Activated T-helper 17 cell treated with anti-CD3 and anti-CD28 coated beads, Interleukin-2, amount 50 U/mL, for 72 hours (primary cell): ENCODE measurements around the gene EFNB2. TPM values are rescaled to one million over a fixed set of nuclear protein-coding genes. Genes with fewer than 3 reads are reported as not detected.

Source experiments
- ATAC-seq: fragments of 150-1000 bp; cut with Tn5 transposase; replicated peaks from 2 replicates; pipeline ENCODE4 v1.10.0; 2021; ENCODE audit warnings: mild to moderate bottlenecking, moderate library complexity
- H3K27ac Mint-ChIP-seq: one replicate; pipeline ENCODE4 v1.8.0; 2022; ENCODE audit warnings: mixed read lengths
- H3K27me3 Mint-ChIP-seq: one replicate; pipeline ENCODE4 v1.8.0; 2022; ENCODE audit warnings: mixed read lengths
- H3K36me3 Mint-ChIP-seq: one replicate; pipeline ENCODE4 v1.8.0; 2022; ENCODE audit warnings: low read depth, mild to moderate bottlenecking, mixed read lengths
- H3K4me1 Mint-ChIP-seq: one replicate; pipeline ENCODE4 v1.8.0; 2022; ENCODE audit warnings: mixed read lengths
- H3K4me3 Mint-ChIP-seq: one replicate; pipeline ENCODE4 v1.8.0; 2022; ENCODE audit warnings: mild to moderate bottlenecking, mixed read lengths
- H3K9me3 Mint-ChIP-seq: one replicate; pipeline ENCODE4 v1.8.0; 2022; ENCODE audit warnings: mixed read lengths
- total RNA-seq, 2 donors: library from RNA; stranded (reverse); gene quantifications; one replicate each; pipeline ENCODE4 v1.2.3, GENCODE V29; 2022

Gene EFNB2
- total RNA-seq, 2 donors from 2014 or later, result 0.08 TPM; not detected in 1

DNA sequence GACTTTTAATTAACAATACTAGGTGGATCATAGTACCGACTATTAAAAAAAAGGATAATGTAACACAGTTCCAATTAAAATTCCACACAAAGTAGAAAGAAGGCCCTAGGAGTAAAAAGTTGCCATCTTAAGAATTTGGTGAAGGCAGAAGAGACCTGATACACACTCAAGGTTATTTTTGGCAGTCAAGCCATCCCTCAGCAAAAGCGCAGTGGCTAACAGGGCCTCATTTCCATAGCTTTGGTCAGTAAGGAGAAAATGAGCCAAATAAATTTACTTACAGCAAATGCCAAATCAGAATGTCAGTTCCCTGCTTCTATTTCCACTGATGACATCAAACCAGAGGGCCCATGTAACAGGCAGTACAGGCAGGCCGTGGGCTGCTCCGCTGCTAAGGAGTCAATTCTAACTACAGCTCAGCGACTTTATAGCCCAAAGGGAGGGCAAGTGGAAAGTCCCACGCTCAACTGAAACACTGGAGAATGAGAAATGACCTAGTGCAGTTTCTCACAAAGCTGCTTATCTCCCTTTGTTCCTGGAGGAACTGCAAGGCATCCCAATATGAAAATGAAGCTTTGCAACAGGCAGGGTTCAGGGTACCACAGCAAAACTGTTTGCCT is 26.2 kb upstream of the EFNB2 start:
- Mint-ChIP-seq H3K36me3 (peaks cover 35% of the 10 kb centered on the region), H3K9me3 (no peaks in the 10 kb centered on the region), H3K27me3 (no peaks in the 10 kb centered on the region), H3K27ac (peak overlapping the region; percentile 80), H3K4me3 (peak overlapping the region; percentile 62), H3K4me1 (peaks cover 65% of the 10 kb centered on the region)
- ATAC-seq, result peak; percentile 91

DNA sequence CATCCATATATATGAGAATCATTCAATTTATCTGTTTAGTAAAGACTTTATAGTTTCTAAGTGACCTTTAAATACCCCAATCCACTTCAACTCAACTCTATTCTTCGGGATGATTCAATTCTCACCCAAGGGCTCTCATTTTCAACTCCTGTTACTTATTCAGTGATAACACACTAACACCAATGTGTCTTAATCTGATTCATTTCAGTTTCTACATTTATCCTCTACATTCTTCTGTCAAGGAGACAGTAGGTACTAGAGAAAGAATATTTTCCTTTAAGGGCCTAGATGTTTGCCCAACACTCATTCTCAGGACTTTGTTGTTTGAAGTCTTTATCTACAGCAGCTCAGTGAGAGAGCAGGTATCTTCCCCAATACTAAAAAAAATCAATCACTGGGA is 25.4 kb upstream of the EFNB2 start:
- peak overlapping the region; percentile 62 for H3K4me3 Mint-ChIP-seq
- peaks cover 26% of the 10 kb centered on the region for H3K36me3 Mint-ChIP-seq
- peak; percentile 72 for ATAC-seq
- peaks cover 66% of the 10 kb centered on the region for H3K4me1 Mint-ChIP-seq
- H3K27ac Mint-ChIP-seq, result peak overlapping the region; percentile 80
- H3K9me3 Mint-ChIP-seq, result no peaks in the 10 kb centered on the region
- no peaks in the 10 kb centered on the region for H3K27me3 Mint-ChIP-seq

DNA sequence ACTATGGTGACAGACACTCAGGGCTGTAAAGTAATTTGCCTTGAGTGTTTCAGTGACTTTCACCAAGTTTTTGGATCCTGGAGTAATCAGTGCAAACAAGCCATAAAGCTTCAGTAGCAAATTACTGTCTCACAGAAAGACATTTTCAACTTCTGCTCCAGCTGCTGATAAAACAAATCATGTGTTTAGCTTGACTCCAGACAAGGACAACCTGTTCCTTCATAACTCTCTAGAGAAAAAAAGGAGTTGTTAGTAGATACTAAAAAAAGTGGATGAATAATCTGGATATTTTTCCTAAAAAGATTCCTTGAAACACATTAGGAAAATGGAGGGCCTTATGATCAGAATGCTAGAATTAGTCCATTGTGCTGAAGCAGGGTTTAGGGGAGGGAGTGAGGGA is 23.1 kb upstream of the EFNB2 start:
- H3K4me3 Mint-ChIP-seq, result no peak overlapping the region
- H3K9me3 Mint-ChIP-seq, result no peaks in the 10 kb centered on the region
- H3K27me3 Mint-ChIP-seq, result no peaks in the 10 kb centered on the region
- H3K36me3 Mint-ChIP-seq, result peaks cover 6% of the 10 kb centered on the region
- H3K4me1 Mint-ChIP-seq, result peaks cover 55% of the 10 kb centered on the region
- H3K27ac Mint-ChIP-seq, result no peak overlapping the region
- ATAC-seq, result no peak

DNA sequence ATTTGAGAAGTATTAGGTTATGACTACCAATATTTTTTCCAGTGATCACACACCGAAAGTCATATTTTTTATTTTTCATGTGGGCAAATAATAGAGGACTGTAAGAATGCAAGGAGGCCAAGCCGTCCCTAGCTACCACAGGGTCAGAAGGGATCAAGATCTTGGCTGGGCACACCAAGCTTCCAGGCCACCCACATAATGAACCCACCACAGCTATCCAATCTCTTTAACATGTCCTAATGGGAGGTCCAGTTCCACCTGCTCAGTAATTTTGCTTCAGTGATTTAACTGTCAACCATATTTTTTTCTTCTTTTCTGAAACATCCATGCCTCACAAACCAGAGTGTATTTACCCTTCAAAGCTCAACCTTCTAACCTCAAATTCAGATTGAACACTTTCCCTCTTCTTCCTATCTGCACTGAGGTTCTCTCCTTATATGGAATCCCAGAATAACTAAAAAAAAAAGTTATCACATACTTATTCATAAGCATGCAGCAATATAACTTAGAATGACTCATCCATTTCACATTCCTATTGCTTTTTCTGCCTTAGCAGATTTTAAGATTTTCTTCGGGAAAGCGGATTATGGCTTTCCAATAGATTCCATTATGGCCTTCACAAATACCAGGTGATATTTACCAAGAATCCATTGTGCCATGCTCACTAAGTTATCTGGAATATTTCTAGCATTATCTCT is 20.3 kb upstream of the EFNB2 start:
- Mint-ChIP-seq H3K36me3 (peaks cover 3% of the 10 kb centered on the region), H3K4me1 (peaks cover 41% of the 10 kb centered on the region), H3K4me3 (no peak overlapping the region), H3K27me3 (no peaks in the 10 kb centered on the region), H3K9me3 (no peaks in the 10 kb centered on the region), H3K27ac (no peak overlapping the region)
- no peak for ATAC-seq

DNA sequence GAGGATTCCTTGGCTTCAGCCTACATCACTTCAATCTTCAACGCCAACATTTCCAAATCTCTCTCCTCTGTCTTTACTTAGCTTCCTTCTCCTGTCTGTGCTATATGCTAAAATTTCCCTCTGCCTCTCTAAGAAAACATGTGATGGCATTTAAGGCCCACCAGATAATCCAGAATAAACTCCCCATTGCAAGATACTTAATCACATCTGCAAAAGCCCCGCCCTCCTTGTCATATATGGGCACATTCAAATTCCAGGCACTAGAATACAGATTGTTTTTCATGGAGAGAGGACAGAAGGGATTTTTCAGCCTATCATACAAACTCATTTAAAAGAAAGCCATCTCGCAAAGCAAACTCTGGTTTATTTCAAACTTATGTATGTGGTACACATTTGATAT is 16.3 kb upstream of the EFNB2 start:
- Mint-ChIP-seq H3K4me3 (no peak overlapping the region), H3K9me3 (no peaks in the 10 kb centered on the region), H3K4me1 (peaks cover 31% of the 10 kb centered on the region), H3K27me3 (no peaks in the 10 kb centered on the region), H3K27ac (no peak overlapping the region), H3K36me3 (no peaks in the 10 kb centered on the region)
- ATAC-seq, result no peak

DNA sequence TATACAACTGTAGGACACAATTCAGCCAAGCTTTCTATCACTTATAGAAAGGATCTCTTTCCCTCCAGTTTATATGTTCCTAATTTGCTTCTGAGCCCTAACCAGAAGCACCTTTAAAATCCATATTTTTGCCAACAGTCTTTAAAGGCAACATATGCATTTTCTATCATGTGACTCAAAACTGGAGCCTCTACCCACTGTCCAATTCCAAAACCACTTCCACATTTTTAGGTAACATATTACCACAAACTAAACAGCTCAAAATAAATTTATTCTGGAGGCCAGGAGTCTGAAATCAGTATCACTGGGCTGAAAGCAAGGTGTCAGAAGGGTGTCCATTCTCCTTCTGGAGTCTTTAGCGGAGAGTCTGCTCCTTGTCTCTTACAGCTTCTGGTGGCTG is 15.9 kb upstream of the EFNB2 start:
- H3K9me3 Mint-ChIP-seq, result no peaks in the 10 kb centered on the region
- H3K27me3 Mint-ChIP-seq, result no peaks in the 10 kb centered on the region
- H3K4me1 Mint-ChIP-seq, result peaks cover 27% of the 10 kb centered on the region
- peak overlapping the region; percentile 18 for H3K27ac Mint-ChIP-seq
- no peak overlapping the region for H3K4me3 Mint-ChIP-seq
- no peak for ATAC-seq
- H3K36me3 Mint-ChIP-seq, result no peaks in the 10 kb centered on the region

DNA sequence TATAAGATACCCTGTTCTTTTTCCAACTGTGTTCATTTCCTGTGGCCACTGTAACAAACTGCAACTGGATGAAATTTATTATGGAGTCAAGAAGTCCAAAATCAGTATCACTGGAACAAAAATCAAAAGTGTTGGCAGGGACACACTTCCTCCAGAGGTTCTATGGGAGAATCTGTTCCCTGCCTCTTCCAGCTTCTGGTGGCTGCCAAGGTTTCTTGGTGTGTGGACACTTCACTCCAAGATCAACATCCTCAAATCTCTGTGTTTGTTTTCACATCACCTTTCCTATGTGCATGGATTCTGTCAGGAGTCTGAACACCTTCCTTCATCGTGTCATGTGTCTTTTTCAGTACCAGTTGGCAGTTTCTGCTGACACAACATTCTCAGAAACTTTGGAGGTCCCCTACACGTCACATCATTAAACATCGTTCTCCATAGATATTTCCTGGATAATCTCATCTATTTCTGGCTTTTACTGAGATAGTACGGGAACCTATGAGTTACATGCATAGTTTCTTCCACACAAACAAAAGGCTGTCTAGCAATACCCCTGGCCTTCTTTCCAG is 15.2 kb upstream of the EFNB2 start:
- H3K4me3 Mint-ChIP-seq, result no peak overlapping the region
- no peaks in the 10 kb centered on the region for H3K9me3 Mint-ChIP-seq
- no peak for ATAC-seq
- no peaks in the 10 kb centered on the region for H3K36me3 Mint-ChIP-seq
- peak overlapping the region; percentile 18 for H3K27ac Mint-ChIP-seq
- peaks cover 21% of the 10 kb centered on the region for H3K4me1 Mint-ChIP-seq
- H3K27me3 Mint-ChIP-seq, result no peaks in the 10 kb centered on the region

DNA sequence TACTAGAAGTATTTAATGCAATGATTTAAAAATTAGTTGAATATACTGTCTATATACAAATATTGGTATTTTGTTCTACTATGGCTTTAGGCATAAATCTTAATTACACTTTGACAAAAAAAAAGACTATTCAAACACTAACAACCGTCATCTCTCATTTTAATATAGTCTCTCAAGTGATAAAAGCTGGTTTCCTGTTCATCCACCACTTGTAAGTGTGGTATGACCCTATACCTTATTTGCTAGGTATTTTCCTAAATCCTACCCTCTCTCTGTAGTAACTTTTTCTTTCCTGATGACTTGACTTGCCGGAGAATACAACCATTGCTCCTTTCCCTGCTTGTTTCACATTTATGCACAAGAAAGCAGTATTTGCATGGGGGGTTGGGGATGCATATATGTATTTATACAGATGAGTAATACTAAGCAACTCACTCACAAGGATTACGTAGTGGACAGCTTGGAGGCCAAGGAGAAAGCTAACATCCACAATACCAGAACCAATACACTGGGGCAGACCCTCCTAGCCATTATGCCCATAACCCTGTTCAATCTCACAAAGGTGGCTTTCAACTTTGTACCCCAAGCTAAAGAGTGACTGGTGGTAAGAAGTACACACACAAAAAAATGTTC is 12.7 kb upstream of the EFNB2 start:
- H3K36me3 Mint-ChIP-seq, result no peaks in the 10 kb centered on the region
- H3K4me1 Mint-ChIP-seq, result peaks cover 11% of the 10 kb centered on the region

DNA sequence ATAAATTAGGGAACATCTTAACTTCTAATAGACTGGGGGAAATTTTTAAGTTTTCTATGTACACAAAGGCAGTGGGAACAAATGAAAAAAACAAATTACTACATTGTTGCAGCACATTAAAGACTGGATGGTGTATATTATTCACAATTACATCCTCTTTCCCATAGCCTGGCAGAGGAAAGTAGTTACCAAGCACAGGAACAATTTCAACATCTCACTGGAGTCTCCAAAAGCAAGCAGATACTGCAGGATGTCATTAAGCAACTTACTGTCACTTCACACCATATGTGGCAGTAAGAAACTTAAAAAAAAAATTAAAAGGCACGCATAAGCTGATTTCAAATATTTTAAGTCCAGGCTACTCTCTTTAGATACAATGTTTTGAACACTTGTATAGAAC is 6.4 kb upstream of the EFNB2 start:
- H3K4me3 Mint-ChIP-seq, result no peak overlapping the region
- no peaks in the 10 kb centered on the region for H3K27me3 Mint-ChIP-seq
- no peak overlapping the region for H3K27ac Mint-ChIP-seq
- no peaks in the 10 kb centered on the region for H3K36me3 Mint-ChIP-seq
- ATAC-seq, result no peak
- H3K9me3 Mint-ChIP-seq, result no peaks in the 10 kb centered on the region
- no peaks in the 10 kb centered on the region for H3K4me1 Mint-ChIP-seq

More for the DNA sequence above, 12.7 kb upstream of the EFNB2 start:
- ATAC-seq, result no peak
- no peak overlapping the region for H3K4me3 Mint-ChIP-seq
- H3K27me3 Mint-ChIP-seq, result no peaks in the 10 kb centered on the region
- no peak overlapping the region for H3K27ac Mint-ChIP-seq
- no peaks in the 10 kb centered on the region for H3K9me3 Mint-ChIP-seq

DNA sequence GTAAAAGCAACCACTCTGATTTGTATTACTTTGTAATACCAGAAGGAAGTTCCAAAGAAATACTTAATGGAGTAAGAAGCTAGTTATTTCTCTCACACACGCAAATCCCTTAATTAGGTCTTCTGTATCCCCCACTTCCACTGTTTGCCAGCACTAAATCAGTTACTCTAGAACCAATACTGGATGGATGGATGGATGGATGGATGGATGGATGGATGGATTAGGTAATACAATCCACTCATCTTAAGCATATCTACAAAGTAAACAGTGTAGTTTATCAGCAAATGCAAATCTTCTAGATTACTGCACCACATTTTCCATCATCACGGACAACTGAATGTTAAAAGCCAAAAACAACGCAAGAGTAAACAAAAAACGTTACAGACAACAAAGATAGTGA is 5.2 kb upstream of the EFNB2 start:
- peaks cover 5% of the 10 kb centered on the region for H3K36me3 Mint-ChIP-seq
- H3K4me1 Mint-ChIP-seq, result peaks cover 5% of the 10 kb centered on the region
- ATAC-seq, result no peak
- H3K27ac Mint-ChIP-seq, result no peak overlapping the region
- no peaks in the 10 kb centered on the region for H3K9me3 Mint-ChIP-seq
- no peak overlapping the region for H3K4me3 Mint-ChIP-seq
- no peaks in the 10 kb centered on the region for H3K27me3 Mint-ChIP-seq

DNA sequence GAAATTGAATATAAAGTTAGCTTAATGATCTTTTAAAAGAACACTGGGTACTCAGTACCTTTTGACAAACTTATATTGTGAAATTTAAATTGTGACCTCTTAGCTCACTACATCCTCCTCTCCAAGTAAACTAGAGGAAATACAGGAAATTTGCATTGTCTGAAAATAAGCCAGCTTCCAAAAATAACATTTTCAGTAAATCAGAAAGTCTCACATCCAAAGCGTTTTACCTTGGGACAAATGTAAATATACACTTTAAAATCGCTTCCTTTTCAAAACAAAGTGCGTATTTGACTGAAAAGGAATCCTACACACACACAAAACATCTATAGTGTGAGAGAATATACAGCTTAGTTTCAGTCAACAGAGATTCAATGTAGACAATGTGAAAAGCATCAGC is 2.1 kb upstream of the EFNB2 start:
- Mint-ChIP-seq H3K9me3 (no peaks in the 10 kb centered on the region), H3K27ac (no peak overlapping the region), H3K4me1 (peaks cover 5% of the 10 kb centered on the region), H3K4me3 (no peak overlapping the region), H3K27me3 (peaks cover 10% of the 10 kb centered on the region), H3K36me3 (peaks cover 5% of the 10 kb centered on the region)
- ATAC-seq, result no peak

DNA sequence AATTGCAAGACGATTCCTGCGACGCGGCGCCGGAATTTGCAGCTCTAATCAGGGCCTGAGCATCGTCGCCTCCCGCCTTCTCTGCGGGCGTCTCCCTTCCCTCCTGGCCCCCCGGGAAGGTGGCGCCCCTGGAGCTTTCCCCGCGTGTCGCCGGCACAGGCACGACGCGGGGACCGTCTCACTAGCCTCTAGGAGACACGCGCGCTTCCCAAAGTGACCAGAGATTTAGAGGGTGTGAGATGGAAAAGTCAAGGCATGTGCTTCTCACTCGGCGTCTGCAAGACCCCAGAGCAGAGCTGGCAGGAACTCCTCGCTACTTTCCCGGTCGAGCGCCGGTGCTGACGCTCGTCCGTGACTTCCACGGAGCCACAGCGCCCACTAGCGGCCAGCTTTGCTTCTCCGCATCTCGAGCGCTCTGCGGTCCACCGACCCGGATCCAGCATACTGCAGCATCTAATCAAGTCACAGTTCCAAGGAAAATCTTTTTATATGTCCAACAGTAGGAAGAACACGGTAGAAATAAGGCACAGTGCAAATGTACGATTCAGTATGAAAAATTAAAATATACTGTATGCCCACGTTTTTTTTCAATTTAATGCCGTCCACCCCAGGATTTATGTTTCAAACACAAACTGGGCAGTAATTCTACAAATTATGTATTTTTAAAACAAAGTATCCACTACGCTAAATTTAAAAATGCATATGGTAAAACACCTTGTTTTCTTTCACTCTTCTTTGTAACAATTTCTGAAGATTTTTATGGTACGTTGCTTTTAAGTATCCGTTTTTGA is 977 bp upstream of the EFNB2 start:
- ATAC-seq, result peak; percentile 33
- Mint-ChIP-seq H3K9me3 (no peaks in the 10 kb centered on the region), H3K36me3 (peaks cover 5% of the 10 kb centered on the region), H3K4me3 (peak overlapping the region; percentile 84), H3K4me1 (peaks cover 5% of the 10 kb centered on the region), H3K27ac (peak overlapping the region; percentile 24), H3K27me3 (peaks cover 16% of the 10 kb centered on the region)

DNA sequence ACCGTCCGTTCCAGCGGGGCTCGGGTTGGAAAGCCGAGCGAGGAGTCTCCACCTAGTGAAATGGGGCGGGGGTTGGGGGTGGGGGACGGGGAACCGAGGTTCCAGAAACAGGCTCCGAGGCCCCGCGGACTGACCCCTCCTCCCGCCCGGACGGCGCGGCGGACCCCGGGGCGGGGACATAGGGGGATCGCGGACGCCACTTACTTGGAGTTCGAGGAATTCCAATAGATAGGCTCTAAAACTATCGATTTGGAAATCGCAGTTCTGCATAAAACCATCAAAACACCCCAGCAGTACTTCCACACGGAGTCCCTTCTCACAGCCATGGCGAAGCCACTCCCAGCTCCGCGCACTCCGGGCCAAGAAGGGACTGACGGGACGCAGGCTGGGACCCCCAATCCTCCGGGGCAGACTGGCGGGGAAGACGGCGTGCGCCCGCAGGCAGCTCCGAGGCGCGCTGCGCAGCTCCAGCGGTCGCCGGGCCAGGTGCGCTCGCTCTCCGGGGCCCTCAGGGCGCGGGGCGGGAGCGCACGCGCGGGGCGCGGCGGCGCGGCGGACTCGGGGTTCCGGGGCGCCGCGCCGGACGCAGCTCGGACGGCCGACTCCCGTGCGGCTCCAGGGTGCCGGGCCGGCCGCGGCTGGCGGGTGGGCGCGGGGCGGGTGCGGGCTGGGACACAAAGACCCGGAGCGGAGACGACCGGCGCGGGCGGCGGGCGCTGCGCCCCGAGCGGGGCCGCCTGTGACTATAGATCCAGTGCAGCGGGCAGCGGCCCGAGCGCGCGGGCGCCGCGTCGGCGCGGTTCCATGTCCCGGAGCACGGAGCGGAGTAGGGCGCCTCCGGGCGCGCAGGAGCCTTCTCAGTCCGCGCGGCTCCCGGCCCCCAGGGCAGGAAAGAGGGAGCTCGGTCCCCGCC is 567 bp downstream of the EFNB2 start:
- Mint-ChIP-seq H3K27me3 (peaks cover 27% of the 10 kb centered on the region), H3K36me3 (peaks cover 5% of the 10 kb centered on the region), H3K9me3 (no peaks in the 10 kb centered on the region)

More for the DNA sequence above, 567 bp downstream of the EFNB2 start:
- peak; percentile 26 for ATAC-seq
- Mint-ChIP-seq H3K4me3 (peak overlapping the region; percentile 64), H3K27ac (no peak overlapping the region), H3K4me1 (peaks cover 5% of the 10 kb centered on the region)
